Hematopoietic multipotent progenitor cell (in vitro differentiated cells): ENCODE results near the gene GABARAPL1. TPM values are rescaled to one million over a fixed set of nuclear protein-coding genes. Genes with fewer than 3 reads are reported as not detected.

Experiments
- total RNA-seq: library from RNA; depleted of rRNA; stranded (reverse); fragments of >200 nt; gene quantifications from one replicate; pipeline ENCODE4 v1.2.3, GENCODE V29; 2012

GABARAPL1 gene
- total RNA-seq, 1 donor = 19.9 TPM

Other genes starting within 250 kb of the GABARAPL1 start
- gene CLEC12A, start 241.5 kb upstream of the GABARAPL1 start, total RNA-seq = 1.6 TPM
- gene CLEC1B, start 213.8 kb upstream of the GABARAPL1 start, total RNA-seq = 0.27 TPM
- gene CLEC12B, start 202.2 kb upstream of the GABARAPL1 start, total RNA-seq = under 0.01 TPM
- gene CLEC9A, start 182.2 kb upstream of the GABARAPL1 start, total RNA-seq = 8.3 TPM
- under 0.01 TPM for gene CLEC1A, start 113.9 kb upstream of the GABARAPL1 start, total RNA-seq
- gene CLEC7A, start 82.7 kb upstream of the GABARAPL1 start, total RNA-seq = 2.4 TPM
- gene OLR1, start 40.7 kb upstream of the GABARAPL1 start, total RNA-seq = not detected
- gene TMEM52B, start 33.8 kb upstream of the GABARAPL1 start, total RNA-seq = under 0.01 TPM
- under 0.01 TPM for gene KLRD1, start 95.0 kb downstream of the GABARAPL1 start, total RNA-seq
- under 0.01 TPM for gene KLRK1, start 177.2 kb downstream of the GABARAPL1 start, total RNA-seq
- not detected for gene KLRC4, start 196.9 kb downstream of the GABARAPL1 start, total RNA-seq
- gene KLRC3, start 207.7 kb downstream of the GABARAPL1 start, total RNA-seq = not detected
- gene KLRC2, start 223.1 kb downstream of the GABARAPL1 start, total RNA-seq = under 0.01 TPM
- gene KLRC1, start 240.5 kb downstream of the GABARAPL1 start, total RNA-seq = not detected